HEK293 (cell line): ENCODE measurements around the gene MBD6.

Source experiments
- ZBTB7A ChIP-seq: fragments of 450-650 bp; formaldehyde crosslinking; IDR thresholded peaks from 2 replicates; pipeline ENCODE4 v1.5.1; 2016; ENCODE audit warnings: low read depth, missing biosample characterization, missing genetic modification characterization
- ZNF121 ChIP-seq: fragments of 450-650 bp; formaldehyde crosslinking; IDR thresholded peaks from 2 replicates; pipeline ENCODE4 v1.5.1; 2016; ENCODE audit warnings: missing biosample characterization, missing genetic modification characterization
- ZNF174 ChIP-seq: fragments of 450-650 bp; formaldehyde crosslinking; IDR thresholded peaks from 2 replicates; pipeline ENCODE4 v1.5.0; 2017; ENCODE audit warnings: missing biosample characterization, mild to moderate bottlenecking, missing genetic modification characterization
- TF ChIP-seq, protein P1 (sequence below): fragments of 450-650 bp; formaldehyde crosslinking; optimal IDR thresholded peaks from 2 replicates; pipeline ENCODE3; 2016; ENCODE audit warnings: missing biosample characterization, mild to moderate bottlenecking, missing genetic modification characterization

DNA sequence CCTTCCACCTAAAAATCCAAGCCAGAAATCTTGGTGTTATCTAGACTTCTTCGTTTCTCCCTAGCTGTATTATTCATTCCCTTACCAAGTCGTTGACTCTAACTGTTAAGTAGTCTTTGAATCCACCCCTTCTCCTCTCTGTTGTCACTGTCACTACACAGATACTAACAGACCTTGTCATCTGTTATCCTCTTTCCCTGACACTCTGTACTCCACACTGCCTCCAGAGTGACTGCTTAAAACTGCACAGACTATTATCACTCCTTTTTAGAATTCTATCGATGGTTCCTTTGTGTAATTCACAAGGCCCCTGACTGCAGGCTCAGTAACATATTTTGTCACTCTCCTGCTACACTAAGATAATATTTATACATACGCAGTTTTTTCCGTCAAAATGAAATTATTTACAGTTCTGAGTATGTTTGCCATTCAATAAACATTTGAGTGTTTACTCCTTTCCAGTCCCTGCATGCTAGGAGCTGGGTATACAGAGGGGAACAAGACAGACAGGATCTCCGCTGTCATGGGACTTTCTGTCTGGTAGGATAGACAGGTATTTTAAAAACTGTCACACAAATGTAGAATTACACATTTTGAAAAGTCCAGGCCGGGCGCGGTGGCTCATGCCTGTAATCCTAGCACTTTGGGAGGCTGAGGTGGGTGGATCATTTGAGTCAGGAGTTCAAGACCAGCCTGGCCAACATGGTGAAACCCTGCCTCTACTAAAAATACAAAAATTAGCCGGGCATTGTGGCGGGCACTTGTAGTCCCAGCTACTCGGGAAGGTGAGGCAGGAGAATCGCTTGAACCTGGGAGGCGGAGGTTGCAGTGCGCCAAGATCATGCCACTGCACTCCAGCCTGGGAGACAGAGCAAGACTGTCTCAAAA, 31.0 kb upstream of the MBD6 start:
- TF ChIP-seq, protein P1, sequence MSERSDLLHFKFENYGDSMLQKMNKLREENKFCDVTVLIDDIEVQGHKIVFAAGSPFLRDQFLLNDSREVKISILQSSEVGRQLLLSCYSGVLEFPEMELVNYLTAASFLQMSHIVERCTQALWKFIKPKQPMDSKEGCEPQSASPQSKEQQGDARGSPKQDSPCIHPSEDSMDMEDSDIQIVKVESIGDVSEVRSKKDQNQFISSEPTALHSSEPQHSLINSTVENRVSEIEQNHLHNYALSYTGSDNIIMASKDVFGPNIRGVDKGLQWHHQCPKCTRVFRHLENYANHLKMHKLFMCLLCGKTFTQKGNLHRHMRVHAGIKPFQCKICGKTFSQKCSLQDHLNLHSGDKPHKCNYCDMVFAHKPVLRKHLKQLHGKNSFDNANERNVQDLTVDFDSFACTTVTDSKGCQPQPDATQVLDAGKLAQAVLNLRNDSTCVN, result no peak
- TF ChIP-seq ZNF121 (tag by site-specific recombination), result no peak
- no peak for TF ChIP-seq ZBTB7A (tag by site-specific recombination)
- no peak for TF ChIP-seq ZNF174 (tag by site-specific recombination)
